Uterus (tissue), 4 donors: ENCODE data around the gene RAPGEFL1. TPM values are rescaled to one million over a fixed set of nuclear protein-coding genes. Genes with fewer than 3 reads are reported as not detected.

ENCODE experiments used
- DNase-seq, 2 donors: peaks; one replicate each; pipeline ENCODE4 v3.0.0-alpha.2; 2019 to 2020
- H3K27ac ChIP-seq, 2 donors: fragments of 200-600 bp; sonication (generic); 1 replicate in 1 of 2; 2 replicates in 1 of 2; pipeline ENCODE4 v1.5.1; 2016 to 2018
- H3K27me3 ChIP-seq, 2 donors: fragments of 200-600 bp; sonication (generic); one replicate each; pipeline ENCODE4 v1.5.1; 2018 to 2019; ENCODE audit warnings: control low read depth in 1 of 2
- H3K36me3 ChIP-seq, 2 donors: fragments of 200-600 bp; sonication (generic); one replicate each; pipeline ENCODE4 v1.5.1; 2019; ENCODE audit warnings: control low read depth in 1 of 2
- H3K4me1 ChIP-seq, 2 donors: fragments of 200-600 bp; sonication (generic); one replicate each; pipeline ENCODE4 v1.5.1; 2018 to 2019; ENCODE audit warnings: control low read depth in 1 of 2
- H3K4me3 ChIP-seq, 2 donors: fragments of 200-600 bp; sonication (generic); 1 replicate in 1 of 2; 2 replicates in 1 of 2; pipeline ENCODE4 v1.5.1; 2018 to 2019; ENCODE audit warnings: mild to moderate bottlenecking in 1 of 2
- H3K9me3 ChIP-seq, 2 donors: fragments of 200-600 bp; sonication (generic); one replicate each; pipeline ENCODE4 v1.5.1; 2019; ENCODE audit warnings: control low read depth in 1 of 2
- CTCF ChIP-seq, 4 experiments: fragments of 200-600 bp in 2 of 4; fragments of 450-650 bp in 2 of 4; sonication (generic) in 2 of 4; IDR thresholded peaks; one replicate each; pipeline ENCODE4 v1.5.1; 2016 to 2019; ENCODE audit warnings: antibody characterized with exemption in 4 of 4, mild to moderate bottlenecking in 2 of 4, moderate library complexity in 1 of 4
- POLR2A ChIP-seq, 2 donors: fragments of 450-650 bp; IDR thresholded peaks; one replicate each; pipeline ENCODE4 v1.6.1; 2016; ENCODE audit warnings: antibody characterized with exemption in 2 of 2, mild to moderate bottlenecking in 1 of 2, moderate library complexity in 1 of 2
- intact Hi-C: fragments of 100-400 bp; cut with DNase I; formaldehyde crosslinking; loops from one replicate; pipeline ENCODE4 v1.15.1; 2023; ENCODE audit warnings: low total_unique reads
- total RNA-seq, 4 donors: library from RNA; depleted of rRNA in 3 of 4; stranded (reverse); fragments of >200 nt in 3 of 4; gene quantifications; one replicate each; pipeline versions ENCODE4 v1.1.0 to v1.2.4, GENCODE V29; 2014 to 2023
- donor health status: DM: yes; HTN: yes; CAD: no.

The RAPGEFL1 gene
- total RNA-seq, 4 donors from 2014 or later: 0.29 to 21.5 (median 2.0) TPM

GRCh38 chr17:40173091-40173777, 4.0 kb upstream of the RAPGEFL1 start:
- Histone ChIP-seq H3K27ac (no peak overlapping the region), H3K9me3 (no peaks in the 10 kb centered on the region), H3K4me1 (peaks cover 0 to 15% of the 10 kb centered on the region in 2 donors), H3K27me3 (no peaks in the 10 kb centered on the region), H3K36me3 (no peaks in the 10 kb centered on the region), H3K4me3 (no peak overlapping the region)
- intact Hi-C loops: no loop called here
- no peak for DNase-seq
- TF ChIP-seq POLR2A (IDR thresholded peaks at IDR 0.05) (no peak), CTCF (IDR thresholded peaks at IDR 0.05) (no peak)

GRCh38 chr17:40173778-40174135, 3.5 kb upstream of the RAPGEFL1 start:
- H3K36me3 ChIP-seq: no peaks in the 10 kb centered on the region
- H3K27me3 ChIP-seq: no peaks in the 10 kb centered on the region
- H3K4me1 ChIP-seq: peaks cover 0 to 15% of the 10 kb centered on the region in 2 donors
- intact Hi-C loops: no loop called here
- no peak for DNase-seq
- no peak overlapping the region for H3K27ac ChIP-seq
- H3K4me3 ChIP-seq: no peak overlapping the region
- TF ChIP-seq CTCF (IDR thresholded peaks at IDR 0.05) (no peak), POLR2A (IDR thresholded peaks at IDR 0.05) (no peak)
- no peaks in the 10 kb centered on the region for H3K9me3 ChIP-seq

- intact Hi-C loops: no loop called here
- H3K36me3 ChIP-seq: no peaks in the 10 kb centered on the region
Measured at GRCh38 chr17:40174514-40174913, 2.8 kb upstream of the RAPGEFL1 start.

GRCh38 chr17:40175928-40176753, 1.1 kb upstream of the RAPGEFL1 start:
- Histone ChIP-seq H3K4me3 (no peak overlapping the region), H3K9me3 (no peaks in the 10 kb centered on the region), H3K27ac (no peak overlapping the region), H3K4me1 (peaks cover 0 to 15% of the 10 kb centered on the region in 2 donors), H3K36me3 (no peaks in the 10 kb centered on the region), H3K27me3 (no peaks in the 10 kb centered on the region)
- TF ChIP-seq POLR2A (IDR thresholded peaks at IDR 0.05) (no peak), CTCF (IDR thresholded peaks at IDR 0.05) (no peak)
- intact Hi-C loops: no loop called here
- no peak for DNase-seq

More at GRCh38 chr17:40174514-40174913, 2.8 kb upstream of the RAPGEFL1 start:
- no peak overlapping the region for H3K4me3 ChIP-seq
- DNase-seq: no peak
- H3K9me3 ChIP-seq: no peaks in the 10 kb centered on the region
- peaks cover 0 to 15% of the 10 kb centered on the region in 2 donors for H3K4me1 ChIP-seq
- no peaks in the 10 kb centered on the region for H3K27me3 ChIP-seq
- H3K27ac ChIP-seq: no peak overlapping the region
- no peak for TF ChIP-seq CTCF (IDR thresholded peaks at IDR 0.05)
- no peak for TF ChIP-seq POLR2A (IDR thresholded peaks at IDR 0.05)

GRCh38 chr17:40176754-40177110, 538 bp upstream of the RAPGEFL1 start:
- intact Hi-C loops: no loop called here
- Histone ChIP-seq H3K4me1 (peaks cover 0 to 15% of the 10 kb centered on the region in 2 donors), H3K27ac (no peak overlapping the region), H3K27me3 (no peaks in the 10 kb centered on the region), H3K9me3 (no peaks in the 10 kb centered on the region), H3K4me3 (no peak overlapping the region), H3K36me3 (no peaks in the 10 kb centered on the region)
- no peak for TF ChIP-seq CTCF (IDR thresholded peaks at IDR 0.05)
- TF ChIP-seq POLR2A (IDR thresholded peaks at IDR 0.05): no peak
- no peak for DNase-seq
